OCI-M2 (cell line): Measurements from ENCODE around the gene RNU4-1.
"Not testable (repeated sequence)": the region's sequence is repeated elsewhere in the genome, so short reads cannot be mapped to it uniquely, and the experiment has no call there.

ENCODE experiments used
- DNase-seq: peaks from one replicate; lab custom pipeline; 2025; ENCODE audit not compliant: unreplicated experiment; lab: John Stamatoyannopoulos, UW

Gene RNU4-1

GRCh38 chr12:120292661-120293531 lies at the start of gene RNU4-1:
Gene RNU4-1, minus strand, starts transcription at chr12:120293237.
- peak; percentile 86 for DNase-seq

DNA sequence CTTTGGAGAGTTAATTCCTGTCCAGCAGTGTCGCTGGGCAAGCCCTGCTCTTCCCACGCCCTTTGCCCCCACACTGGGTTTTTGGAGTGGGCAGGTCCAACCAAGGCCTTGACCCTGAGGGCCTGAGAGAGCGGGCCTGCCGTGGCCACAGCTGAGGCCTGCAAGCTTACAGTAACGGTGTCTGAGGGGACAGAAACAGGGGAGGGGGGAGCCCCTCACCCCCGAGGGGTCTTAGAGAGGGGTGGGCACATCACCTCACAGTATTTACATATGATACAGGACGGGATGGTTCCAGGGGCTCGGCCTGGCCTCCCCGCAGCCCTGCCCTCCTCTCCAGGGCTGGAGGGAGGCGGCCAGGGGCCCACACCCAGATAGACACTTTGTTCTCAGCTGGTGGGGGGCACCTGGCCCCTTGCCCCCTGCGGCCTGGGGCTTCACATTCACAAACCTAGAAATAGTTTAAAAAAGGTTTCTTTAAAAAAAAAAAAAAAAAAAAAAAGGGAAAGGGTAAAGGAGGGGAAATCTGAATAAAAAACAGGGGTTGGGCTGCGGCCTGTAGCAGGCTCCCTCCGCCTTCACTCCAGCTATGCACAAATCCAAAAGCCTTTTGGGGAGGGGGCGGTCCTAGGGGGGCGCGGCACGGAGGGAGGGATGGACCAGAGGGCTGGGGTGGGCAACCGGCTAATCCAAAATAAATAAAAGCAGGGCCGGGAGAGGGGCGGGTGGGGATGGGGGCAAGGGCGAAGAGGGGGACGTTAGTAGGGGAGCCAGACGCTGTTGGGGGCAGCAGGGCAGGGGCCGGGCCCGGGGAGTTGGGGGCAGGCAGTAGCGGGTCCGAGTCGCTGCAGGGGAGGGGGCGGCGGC lies 49.4 kb upstream of the RNU4-1 start:
- no peak for DNase-seq

DNA sequence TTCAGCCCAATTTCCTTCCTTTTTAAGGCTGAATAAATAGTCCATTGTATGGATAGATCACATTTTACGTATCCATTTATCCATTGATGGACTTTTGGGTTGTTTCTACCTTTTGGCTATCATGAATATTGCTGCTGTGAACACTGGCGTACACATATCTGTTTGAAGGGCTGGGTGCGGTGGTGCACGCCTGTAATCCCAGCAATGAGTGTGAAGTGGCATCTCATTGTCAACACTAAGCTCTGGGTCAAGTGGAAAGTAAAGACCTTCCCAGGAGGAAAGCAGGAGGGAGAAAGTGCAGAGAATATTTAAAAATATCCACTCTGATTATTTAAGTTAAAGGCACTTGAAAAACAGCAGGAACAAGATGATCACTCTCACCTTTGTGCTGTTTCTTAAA lies 46.2 kb upstream of the RNU4-1 start:
- DNase-seq: no peak

DNA sequence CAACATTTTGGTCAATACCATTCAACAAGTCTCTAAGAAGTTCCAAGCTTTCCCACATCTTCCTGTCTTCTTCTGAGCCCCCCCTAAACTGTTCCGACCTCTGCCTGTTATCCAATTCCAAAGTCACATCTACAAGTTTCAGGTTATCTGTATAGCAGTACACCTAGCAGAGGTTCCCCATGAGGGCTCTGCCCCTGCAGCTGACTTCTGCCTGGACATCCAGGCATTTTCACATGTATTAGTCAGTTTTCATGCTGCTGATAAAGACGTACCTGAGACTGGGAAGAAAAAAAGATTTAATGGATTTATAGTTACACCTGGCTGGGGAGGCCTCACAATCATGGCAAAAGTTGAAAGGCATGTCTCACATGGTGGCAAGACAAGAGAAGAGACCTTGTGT lies 44.7 kb upstream of the RNU4-1 start:
- DNase-seq: no peak

DNA sequence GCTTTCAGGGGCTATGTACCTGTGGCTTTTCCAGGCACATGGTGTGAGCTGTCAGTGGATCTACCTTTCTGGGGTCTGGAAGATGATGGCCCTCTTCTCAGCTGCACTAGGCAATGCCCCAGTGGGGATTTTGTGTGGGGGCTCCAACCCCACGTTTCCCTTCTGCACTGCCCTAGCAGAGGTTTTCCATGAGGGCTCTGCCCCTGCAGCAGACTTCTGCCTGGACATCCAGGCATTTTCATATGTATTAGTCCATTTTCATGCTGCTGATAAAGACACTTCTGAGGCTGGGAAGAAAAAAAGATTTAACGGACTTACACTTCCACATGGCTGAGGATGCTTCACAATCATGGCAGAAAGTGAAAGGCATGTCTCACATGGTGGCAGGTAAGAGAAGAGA lies 43.4 kb upstream of the RNU4-1 start:
- not testable (repeated sequence) for DNase-seq

DNA sequence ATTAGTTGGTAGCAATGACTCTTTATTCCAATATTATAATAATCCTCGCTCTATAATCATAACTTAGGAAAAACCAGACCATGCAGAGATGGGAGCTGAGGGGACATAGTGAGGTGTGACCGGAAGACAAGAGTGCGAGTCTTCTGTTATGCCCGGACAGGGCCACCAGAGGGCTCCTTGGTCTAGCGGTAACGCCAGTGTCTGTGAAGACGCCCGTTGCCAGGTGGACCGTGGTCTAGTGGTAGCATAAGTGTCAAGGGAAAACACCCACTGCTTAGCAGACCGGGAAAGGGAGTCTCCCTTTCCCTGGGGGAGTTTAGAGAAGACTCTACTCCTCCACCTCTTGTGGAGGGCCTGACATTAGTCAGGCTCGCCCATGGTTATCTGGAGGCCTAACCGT lies 42.4 kb upstream of the RNU4-1 start:
- DNase-seq: not testable (repeated sequence)

GRCh38 chr12:120332523-120332922 lies 39.5 kb upstream of the RNU4-1 start:
- DNase-seq: no peak

GRCh38 chr12:120332041-120332440 lies 39.0 kb upstream of the RNU4-1 start:
- no peak for DNase-seq

DNA sequence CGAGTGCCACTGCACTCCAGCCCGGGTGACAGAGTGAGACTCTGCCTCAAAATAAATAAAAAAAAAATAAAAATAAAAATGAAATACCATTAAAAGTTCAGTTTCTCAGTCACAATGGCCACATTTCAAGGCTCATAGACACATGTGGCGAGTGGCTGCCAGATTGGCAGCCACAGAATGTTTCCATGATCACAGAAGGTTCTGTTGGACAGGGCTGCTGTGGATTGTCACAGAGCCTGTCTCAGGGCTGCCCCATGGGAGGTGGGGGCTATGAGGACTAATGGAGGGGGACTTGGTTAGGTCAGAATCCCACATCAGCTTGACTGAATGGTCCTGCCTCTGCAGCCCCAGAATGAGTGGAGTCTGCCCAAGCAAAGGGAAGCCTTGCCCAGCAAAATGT lies 38.4 kb upstream of the RNU4-1 start:
- no peak for DNase-seq

- no peak for DNase-seq
These were observed 35.2 kb upstream of the RNU4-1 start for GRCh38 chr12:120328228-120328627.

DNA sequence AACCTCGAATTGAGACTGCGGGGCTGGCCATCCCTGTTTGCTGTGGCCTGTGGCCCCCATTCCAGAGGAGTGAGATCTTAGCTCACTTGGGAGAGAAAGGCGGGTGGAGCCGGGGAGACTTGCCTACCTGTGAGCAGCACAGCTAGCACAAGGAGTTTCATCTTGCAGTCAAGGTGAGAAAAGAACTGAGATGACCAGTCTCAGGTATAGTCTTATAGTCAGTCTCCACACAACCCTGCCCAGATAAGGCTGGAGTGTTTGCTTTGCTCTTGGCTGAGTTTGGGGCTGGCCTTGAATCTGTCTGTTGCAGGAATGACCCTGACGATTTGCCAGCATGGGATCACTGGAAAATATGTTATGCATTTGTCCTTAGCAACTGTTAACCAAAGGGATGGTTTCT lies 34.6 kb upstream of the RNU4-1 start, which contains the start of gene PLA2G1B:
PLA2G1B (minus strand) TSS at position 187 of the 400 bp plus-strand sequence; CDS start at position 161, 26 bp downstream.
- DNase-seq: no peak

DNA sequence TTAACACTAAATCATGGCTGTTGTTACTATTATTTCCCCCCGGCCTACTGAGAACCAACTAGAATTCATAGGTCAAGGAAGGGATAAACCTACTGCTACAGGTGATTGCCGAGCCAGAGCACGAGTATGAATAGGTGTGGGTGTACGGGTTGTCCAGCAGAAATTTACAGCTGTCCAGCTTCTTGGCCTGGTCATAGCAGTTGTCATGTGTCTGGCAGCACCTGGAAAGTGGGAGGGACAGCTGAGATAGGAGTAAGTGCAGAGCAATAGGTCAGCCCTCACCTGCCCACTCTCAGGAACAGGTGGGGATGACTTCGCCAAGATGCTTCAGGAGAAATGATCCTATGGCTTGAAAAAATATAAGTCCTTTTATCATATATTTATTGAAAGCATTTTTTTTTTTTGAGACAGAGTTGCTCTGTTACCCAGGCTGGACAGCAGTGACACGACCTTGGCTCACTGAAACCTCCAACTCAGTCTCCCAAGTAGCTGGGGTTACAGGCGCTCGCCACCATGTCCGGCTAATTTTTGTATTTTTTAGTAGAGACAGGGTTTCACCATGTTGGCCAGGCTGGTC lies 31.9 kb upstream of the RNU4-1 start:
- DNase-seq: no peak

DNA sequence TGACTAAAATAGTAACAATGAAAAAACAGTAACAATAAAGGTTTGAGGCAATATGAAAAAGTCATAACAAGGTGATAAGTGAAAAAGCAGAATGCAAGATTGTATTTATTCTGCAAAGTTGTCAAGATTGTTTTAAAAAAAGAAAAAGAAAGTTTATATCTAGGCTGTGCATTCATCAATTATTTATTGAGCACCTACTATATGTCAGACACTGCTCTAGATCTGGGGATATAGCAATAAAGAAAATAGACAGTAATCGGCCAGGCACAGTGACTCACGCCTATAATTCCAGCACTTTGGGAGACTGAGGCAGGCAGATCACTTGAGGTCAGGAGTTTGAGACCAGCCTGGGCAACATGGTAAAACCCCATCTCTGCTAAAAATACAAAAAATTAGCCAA lies 30.7 kb upstream of the RNU4-1 start:
- DNase-seq: no peak

GRCh38 chr12:120321382-120322202 lies 28.6 kb upstream of the RNU4-1 start:
- DNase-seq: no peak

DNA sequence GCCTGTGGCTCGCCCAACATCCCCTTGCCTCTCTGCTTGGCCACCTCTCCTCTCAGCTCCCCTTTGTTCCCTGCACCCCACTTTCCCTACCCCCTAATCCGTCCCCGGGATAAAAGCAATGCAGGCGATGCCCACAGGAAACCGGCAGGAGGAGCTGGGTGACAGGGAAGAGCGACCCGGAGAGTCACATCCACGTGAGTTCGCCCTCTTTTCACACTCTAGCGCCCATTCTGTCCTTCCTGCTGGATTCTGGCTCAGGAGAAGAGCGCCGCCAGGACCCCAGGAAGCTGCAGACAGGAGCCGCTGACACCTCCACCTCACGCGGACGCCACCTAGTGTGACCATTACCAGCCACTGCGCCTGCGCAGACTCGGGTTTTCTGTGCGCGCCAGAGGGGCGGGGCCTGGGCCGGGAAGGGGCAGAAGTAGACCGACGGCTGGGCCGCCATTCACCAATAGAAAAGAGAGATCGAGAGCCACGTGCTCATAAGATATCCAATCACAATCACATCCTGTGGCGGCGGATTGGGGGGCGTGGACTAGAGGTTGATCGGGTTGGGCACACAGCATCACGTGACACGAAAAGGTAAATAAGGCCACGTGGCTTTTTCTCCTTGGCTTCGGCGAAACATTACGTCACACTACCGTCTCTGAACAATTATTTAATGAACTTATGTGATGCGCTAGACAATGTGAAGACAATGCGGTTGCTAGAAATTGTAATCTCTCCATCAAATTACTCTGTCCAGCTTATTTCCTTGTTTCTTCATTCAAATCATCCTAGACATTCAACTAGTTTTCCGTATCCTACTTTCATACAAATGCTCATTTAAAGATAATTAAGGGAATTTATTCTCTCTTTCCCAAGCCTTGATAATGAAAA lies 24.4 kb upstream of the RNU4-1 start:
- peak; percentile 90 for DNase-seq

DNA sequence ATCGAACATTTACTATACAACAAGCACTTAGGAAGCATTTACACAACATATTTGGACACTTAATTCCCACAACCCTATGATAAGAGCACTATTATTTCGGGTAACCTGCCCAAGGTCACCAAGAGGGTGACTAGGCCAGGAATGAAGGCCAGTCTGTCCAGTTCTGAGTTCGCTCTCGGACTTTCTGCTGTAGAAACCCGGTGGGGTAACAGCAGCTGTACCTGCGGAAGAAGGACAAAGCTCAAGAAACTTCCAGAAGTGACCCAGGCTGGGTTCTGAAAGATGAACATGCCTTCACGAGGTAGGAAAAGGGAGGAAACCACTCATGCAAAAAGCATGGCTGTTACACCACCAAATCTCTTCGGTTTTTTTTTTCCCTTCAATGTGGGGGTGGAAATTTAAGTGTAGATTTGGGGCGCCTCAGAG lies 23.8 kb upstream of the RNU4-1 start:
- no peak for DNase-seq

DNA sequence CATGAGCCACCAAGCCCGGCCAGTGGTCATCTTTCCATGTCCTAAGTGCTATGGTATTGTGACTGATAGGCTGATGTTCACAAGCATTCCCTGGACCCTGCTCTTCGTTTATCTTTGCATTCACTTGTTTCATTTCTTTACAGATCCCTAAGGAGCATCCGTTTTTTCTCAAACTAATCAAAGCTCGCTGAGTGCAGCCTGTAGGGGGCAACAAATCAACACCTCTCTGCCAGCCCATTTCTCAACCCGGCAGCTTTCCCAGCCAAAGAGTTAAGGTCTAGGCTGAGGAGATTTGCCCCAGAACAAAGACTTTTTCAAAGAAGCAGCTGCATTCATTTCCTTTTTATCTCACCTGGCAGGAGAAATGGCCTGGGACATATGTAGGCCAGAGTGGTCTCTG lies 21.2 kb upstream of the RNU4-1 start:
- no peak for DNase-seq

GRCh38 chr12:120301962-120302815 lies 9.2 kb upstream of the RNU4-1 start, which contains the start of gene SIRT4:
Gene SIRT4, plus strand, starts transcription at chr12:120302321. Its CDS starts 1,241 bp downstream, at chr12:120303562.
- peak; percentile 63 for DNase-seq

DNA sequence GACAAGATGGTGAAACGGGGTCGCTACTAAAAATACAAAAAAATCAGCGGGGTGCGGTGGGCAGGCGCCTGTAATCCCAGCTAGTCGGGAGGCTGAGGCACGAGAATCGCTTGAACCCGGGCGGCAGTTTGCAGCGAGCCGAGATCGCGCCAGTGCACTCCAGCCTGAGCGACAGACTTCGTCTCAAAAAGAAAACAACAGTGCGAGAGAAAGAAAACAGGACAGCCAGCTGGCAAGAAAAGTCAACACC lies 701 bp downstream of the RNU4-1 start:
- DNase-seq: no peak
